Activated gamma-delta T cell (primary cell): ENCODE results near the gene DAG1.
A peak's percentile ranks its signal among the peaks of the same experiment; 100 is the strongest.

Experiments
- DNase-seq: peaks from one replicate; lab custom pipeline; 2025; lab: John Stamatoyannopoulos, UW
- total RNA-seq, 2 donors: gene quantifications; one replicate each; lab custom pipeline; 2026; lab: John Stamatoyannopoulos, UW

The DAG1 gene
- 18.2 to 21.6 reads per million in 2 donors for total RNA-seq

DNA sequence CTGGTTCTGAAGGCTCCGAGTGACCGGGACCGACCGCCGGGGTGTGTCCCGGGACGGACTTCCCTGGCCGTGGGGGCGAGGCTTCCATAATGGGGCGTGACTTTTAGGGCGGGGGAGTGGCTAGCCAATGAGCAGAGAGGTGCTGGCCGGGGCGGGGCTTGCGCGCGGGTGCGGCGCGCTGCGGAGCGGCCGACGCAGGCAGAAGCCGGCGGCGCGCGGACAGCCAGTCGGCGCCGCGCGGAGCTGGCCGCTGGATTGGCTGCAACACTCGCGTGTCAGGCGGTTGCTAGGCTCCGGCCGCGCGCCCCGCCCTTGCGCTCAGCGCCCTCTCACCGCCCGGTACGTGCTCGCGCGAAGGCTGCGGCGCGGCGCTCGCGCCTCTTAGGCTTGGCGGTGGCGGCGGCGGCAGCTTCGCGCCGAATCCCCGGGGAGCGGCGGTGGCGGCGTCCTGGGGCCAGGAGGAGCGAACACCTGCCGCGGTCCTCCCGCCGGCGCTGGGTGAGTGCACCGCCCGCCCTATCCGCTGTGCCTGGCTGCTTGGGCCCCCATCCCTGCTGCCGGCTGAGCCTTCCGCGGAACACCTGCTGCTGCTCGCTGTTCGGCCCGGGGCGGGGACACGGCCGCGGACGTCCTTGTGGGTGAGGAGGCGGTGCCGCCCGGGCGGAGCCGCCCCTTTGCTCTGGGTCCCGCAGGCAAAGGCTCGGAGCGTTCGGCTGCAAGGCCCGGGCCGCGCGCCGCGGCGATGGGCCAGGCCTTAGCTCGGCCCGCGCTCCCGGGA, at the start of gene DAG1:
DAG1 (plus strand) TSS at position 332 of the 778 bp plus-strand sequence. CDS start 40,268 bp downstream, outside the sequence.
- peak; percentile 96 for DNase-seq

GRCh38 chr3:49421890-49422378, 48.1 kb upstream of the DAG1 start:
- no peak for DNase-seq

DNA sequence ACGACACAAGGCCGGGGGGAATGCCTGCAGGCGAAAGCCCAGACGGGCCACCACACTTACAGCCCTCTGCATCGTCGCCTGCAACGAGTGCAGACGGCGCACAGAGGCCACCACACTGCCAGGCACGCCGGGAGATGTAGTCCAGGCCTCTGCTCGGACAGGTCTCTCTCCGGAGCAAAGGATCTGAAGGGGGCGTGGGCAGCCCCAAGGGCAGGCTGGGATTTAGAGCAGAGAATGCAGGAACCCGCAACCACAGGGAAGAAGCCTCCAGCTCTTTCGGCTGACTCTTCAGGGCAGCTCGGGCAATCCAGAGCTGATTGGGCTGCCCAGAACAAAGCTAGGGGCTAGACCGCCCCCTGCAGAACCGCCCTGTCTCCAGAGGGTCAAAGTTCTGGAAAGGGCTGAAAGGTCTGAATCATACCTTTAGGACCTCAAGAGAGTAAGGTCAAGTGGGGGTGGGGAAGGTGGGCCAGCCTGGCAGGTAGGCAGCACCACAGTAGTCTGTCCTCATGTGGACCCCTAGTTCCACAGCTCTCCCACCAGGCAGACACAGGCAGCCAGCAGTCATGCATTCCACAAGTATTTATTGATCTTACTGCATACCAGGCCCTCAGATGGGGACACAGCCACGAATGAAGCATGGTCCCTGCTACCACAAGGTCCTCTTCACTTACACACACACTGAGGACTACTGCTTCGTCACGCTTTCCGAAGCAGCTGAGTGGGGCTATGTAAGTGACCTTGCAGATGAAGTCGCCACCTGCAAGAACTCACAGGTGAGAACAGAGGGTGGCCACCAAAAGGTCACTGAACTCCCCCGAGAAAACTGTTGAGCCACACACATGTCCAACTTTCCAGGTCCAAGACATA, 47.5 kb upstream of the DAG1 start, which contains the start of gene AMT:
AMT (minus strand) TSS at position 95 of the 870 bp plus-strand sequence; CDS start at position 72, 23 bp downstream.
- no peak for DNase-seq

DNA sequence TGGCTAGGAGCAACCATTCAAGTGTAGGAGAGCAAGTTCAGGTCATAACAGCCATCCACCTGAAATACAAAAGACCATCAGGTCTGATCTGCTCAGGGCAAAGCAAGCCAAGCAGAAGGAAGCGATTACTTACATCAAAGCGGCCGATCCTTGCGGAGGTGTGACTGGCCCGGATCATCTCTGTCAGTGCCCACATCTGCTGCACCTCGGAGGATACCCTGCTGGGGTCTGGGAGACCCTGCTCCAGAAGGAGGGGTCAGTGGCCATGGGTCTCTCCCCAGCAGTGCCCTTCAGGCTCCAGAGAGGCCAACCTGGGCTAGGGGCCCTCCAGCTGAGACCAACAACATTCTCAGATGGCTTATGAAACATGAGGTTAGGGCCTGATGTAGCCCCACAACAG, 45.3 kb upstream of the DAG1 start:
- no peak for DNase-seq

GRCh38 chr3:49427586-49427985, 42.5 kb upstream of the DAG1 start:
- DNase-seq, result no peak

DNA sequence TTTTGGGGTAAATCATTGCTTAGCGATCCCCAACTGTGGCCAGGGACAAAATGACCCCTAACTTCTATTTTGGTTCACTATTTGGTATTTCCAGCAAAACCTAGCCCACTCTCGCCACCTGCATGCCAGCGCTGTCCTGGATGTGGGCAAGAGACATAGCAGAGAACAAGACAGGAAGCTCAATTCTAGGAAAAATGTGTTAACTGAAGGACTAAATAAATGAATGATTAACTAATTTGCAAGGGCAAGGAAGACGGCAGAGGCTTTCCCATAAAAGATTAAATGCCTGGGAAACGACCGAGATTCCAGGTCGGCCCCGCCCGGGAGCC, 41.4 kb upstream of the DAG1 start:
- DNase-seq, result no peak

- DNase-seq, result no peak
These were observed 35.3 kb upstream of the DAG1 start for GRCh38 chr3:49434731-49435130.

- no peak for DNase-seq
These were observed 24.7 kb upstream of the DAG1 start for GRCh38 chr3:49445391-49445790.

DNA sequence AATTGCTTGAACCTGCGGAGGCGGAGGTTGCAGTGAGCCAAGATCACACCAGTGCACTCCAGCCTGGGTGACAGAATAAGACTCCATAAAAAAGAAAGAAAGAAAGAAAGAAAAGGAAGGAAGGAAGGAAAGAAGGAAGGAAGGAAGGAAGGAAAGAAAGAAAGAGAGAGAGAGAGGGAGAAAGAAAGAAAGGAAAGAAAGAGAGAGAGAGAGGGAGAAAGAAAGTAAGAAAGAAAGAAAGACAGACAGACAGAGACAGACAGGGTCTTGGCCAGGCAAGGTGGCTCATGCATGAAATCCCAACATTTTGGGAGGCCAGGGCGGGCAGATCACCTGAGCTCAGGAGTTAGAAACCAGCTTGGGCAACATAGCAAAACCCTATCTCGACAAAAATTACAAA, 16.4 kb upstream of the DAG1 start:
- no peak for DNase-seq

DNA sequence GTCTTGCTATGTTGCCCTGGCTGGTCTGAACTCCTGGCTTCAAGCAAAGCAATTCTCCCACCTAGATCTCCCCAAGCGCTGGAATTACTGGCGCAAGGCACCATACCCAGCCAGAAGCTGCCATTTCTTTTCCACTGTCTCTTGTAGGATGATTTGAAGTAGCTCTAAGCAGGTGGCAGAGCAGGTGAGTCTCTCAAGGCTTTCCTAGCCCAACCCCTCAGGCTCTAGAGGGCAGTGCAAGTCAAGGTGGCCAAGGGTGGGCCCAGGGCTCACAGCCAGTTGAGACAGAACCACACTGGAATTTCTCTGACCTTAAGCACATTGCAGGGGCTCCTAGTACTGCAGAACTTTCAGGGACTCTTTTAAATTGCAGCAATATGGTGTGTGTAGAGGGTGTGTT, 15.6 kb upstream of the DAG1 start:
- DNase-seq, result no peak

DNA sequence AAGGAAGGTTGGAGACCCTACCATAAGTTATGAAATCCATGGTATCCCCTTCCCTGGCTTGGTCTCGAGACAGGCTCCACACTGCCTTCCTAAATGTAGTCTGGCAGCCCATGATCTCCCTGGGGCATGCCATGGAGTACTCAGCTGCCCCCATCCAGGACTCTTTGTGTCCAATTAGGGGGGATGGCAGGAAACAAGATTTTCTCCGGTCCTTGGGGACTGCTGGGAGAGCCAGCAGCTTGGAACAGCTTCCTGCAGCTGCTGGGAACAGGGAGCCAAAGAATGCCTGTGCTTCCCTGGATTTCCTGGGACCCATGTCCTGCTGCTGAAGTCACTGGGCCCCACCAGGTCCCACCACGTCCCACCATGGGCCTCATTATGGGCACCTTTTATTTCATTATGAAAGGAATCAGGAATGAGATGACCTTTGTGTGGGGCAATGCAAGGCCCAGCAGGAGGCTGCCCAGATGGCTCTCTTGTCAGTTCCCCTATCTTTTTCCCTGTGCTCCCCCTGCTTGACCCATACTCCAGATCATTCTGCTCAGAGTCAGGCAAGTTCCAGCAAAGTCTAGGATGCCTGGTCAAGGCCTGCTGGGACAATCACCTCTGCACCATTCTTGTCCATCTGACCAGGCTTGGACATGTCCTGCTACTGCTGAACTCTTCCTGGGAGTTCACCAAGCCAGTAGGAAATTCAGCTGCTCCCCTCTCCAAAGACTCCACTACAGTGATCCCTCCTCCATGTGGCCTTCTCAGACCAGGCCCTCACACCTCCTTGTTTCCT, 15.0 kb upstream of the DAG1 start:
- DNase-seq, result no peak

GRCh38 chr3:49456466-49456865, 13.6 kb upstream of the DAG1 start:
- DNase-seq, result no peak

- no peak for DNase-seq
These were observed 9.7 kb upstream of the DAG1 start for GRCh38 chr3:49460188-49460890.

GRCh38 chr3:49460956-49461355, 9.1 kb upstream of the DAG1 start:
- no peak for DNase-seq

DNA sequence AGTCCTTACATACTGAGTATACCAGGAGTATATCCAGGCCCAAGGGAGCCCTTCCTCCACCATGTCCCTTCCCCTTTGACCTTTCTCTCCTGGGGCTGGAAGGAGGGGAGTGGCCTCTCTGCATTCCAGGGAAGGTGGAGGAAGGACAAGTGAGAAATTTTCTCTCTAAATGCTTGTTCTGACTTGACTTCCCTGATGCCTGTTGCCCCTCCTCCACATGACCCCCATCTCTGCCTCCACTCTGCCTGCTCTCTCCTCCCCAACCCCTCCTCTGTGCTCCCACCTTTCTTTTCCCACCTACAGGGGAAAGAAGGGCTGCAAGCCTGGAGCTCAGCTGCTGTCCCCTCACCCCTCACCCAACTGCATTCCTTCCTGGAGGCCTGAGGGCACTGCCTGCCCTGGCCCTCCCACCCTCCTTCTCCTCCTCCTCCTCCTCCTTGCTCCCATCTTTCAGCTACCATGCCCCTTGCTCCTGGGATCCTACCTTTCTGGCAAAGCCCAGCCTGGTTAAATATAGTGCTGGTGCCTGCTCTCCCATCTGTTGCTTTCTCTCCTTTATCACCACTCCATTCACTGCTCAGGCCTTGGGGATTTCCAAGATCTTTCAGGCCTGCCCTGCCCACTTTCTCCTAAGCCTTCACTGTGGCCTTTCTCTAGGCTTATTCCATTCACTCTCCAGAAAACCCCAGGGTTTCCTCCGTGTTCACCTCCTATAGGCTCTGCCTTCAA, 8.5 kb upstream of the DAG1 start:
- DNase-seq, result no peak

- DNase-seq, result no peak
These were observed 7.8 kb upstream of the DAG1 start for GRCh38 chr3:49462222-49462621.

DNA sequence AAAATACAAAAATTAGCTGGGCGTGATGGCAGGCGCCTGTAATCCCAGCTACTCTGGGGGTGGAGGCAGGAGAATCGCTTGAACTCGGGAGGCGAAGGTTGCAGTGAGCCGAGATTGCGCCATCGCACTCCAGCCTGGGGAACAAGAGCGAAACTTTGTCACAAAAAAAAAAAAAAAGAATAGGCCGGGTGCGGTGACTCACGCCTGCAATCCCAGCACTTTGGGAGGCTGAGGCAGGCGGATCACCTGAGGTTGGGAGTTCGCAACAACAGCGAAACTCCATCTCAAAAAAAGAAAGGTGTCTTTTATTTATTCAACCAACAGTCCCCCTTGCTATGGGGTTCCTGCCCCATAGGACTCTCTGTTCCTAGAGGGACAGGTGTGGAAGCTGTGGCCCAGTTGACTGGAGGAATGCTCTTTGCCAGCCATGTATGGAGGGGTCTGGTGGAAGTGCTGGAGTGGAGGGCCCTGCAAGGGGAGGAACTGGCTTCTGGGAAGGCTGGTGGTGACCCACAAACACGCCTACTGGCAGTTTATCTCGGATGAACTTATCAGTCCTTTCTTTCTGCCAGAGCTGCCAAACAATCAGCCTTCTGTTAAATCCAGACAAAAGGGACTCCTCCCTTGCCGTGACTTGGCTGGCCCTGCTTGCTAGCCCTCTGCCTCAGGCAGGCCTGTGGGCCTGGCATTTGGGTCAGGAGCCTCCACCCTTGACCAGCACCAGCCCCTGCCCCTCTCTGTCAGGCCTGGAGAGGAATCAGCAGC, 4.6 kb upstream of the DAG1 start:
- no peak for DNase-seq

DNA sequence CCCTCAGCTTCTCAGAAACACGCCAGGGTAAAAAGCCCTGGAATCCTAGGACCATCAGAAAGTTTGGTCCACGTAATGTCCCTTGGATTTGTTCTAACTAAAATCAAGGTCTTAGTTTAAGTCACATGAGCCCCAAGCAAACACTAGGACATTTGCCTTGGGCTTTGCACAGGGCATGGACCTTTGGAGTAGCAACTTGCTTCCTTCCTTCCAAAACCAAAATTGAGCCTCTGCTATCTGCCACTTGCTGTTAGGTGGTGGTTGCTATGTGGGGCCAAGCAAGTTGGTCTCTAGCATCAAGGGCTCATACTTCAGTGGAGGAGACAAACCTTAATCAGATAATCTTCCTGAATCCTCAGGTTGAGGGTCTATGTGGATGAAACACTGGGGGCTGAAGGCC, 4.0 kb upstream of the DAG1 start:
- DNase-seq, result no peak

GRCh38 chr3:49469037-49469935, 781 bp upstream of the DAG1 start:
- no peak for DNase-seq
